ENCODE data around the gene ARHGAP15. TPM values are rescaled to one million over a fixed set of nuclear protein-coding genes. Genes with fewer than 3 reads are reported as not detected.
A peak's percentile ranks its signal among the peaks of the same experiment; 100 is the strongest.

ARHGAP15 gene
- total and polyA plus RNA-seq, 3 experiments from 2014 or later = 41.3 to 328 (median 41.4) TPM

DNA sequence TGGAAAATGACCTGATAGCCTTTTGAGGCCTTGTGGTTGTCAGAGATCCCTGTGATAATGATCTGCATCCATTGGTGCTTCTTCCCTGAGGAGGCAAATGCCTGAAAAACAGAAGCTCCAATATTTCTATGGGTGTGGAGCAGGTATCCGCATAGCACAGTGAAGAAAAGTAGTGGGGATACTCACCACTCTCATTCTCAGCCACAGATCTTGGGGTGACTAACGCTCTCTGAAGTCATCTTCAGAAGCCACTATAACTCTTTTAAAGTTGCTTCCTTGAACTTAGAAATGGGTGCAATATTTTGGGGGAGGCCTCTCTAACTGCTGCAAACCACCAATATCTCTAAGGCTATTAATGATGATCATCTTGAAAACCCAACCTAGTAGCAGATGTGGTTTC is 46.2 kb downstream of the ARHGAP15 start:
- no peak overlapping the region for H3K4me3 ChIP-seq (ENCODE audit: low read length)
- H3K9me3 Mint-ChIP-seq = peaks cover 0 to 4% (median 2%) of the 10 kb centered on the region in 5 donors
- H3K27me3 Mint-ChIP-seq = no peaks in the 10 kb centered on the region
- peaks cover 5% of the 10 kb centered on the region for H3K36me3 ChIP-seq (ENCODE audit: insufficient read depth, low read length)
- POLR2A ChIA-PET = no interaction called here
- CTCF ChIA-PET = interaction anchor here (1.4 to 1.5 kb wide), 2 partner anchors 9 to 19 kb away, joined by 3 to 5 read pairs; no protein-coding TSS in a partner anchor
- H3K4me3 Mint-ChIP-seq = peak overlapping the region in 4 of 7 donors; percentile 14 to 46 (median 30)
- DNase-seq = no peak
- no peaks in the 10 kb centered on the region for H3K27me3 ChIP-seq (ENCODE audit: insufficient read depth, low read length, poor library complexity, severe bottlenecking)
- peak overlapping the region; percentile 30 to 88 (median 82) for H3K27ac Mint-ChIP-seq
- H3K4me1 Mint-ChIP-seq = peaks cover 65 to 91% (median 83%) of the 10 kb centered on the region in 3 donors
- no peak overlapping the region for H3K27ac ChIP-seq (ENCODE audit: low read depth, low read length)
- H3K9me3 ChIP-seq (ENCODE audit: low read length) = peaks cover 4% of the 10 kb centered on the region
- peaks cover 10 to 37% (median 21%) of the 10 kb centered on the region in 3 donors for H3K36me3 Mint-ChIP-seq
- H3K4me1 ChIP-seq (ENCODE audit: insufficient read depth, low read length) = peaks cover 33% of the 10 kb centered on the region

GRCh38 chr2:143176606-143177005 is 47.4 kb downstream of the ARHGAP15 start:
- CTCF ChIA-PET = interaction anchor here (0.9 to 1.5 kb wide), 3 partner anchors 15 to 142 kb away, joined by 3 read pairs; no protein-coding TSS in a partner anchor
- peak in 1 of 5 donors; percentile 8 for DNase-seq
- peaks cover 59 to 88% (median 78%) of the 10 kb centered on the region in 3 donors for H3K4me1 Mint-ChIP-seq
- no peaks in the 10 kb centered on the region for H3K36me3 ChIP-seq (ENCODE audit: insufficient read depth, low read length)
- H3K27ac Mint-ChIP-seq = peak overlapping the region; percentile 91 to 99 (median 97)
- H3K9me3 ChIP-seq (ENCODE audit: low read length) = peaks cover 4% of the 10 kb centered on the region
- H3K27me3 Mint-ChIP-seq = no peaks in the 10 kb centered on the region
- peak overlapping the region; percentile 24 for H3K4me3 ChIP-seq (ENCODE audit: low read length)
- H3K36me3 Mint-ChIP-seq = peaks cover 17 to 37% (median 18%) of the 10 kb centered on the region in 3 donors
- H3K4me1 ChIP-seq (ENCODE audit: insufficient read depth, low read length) = peaks cover 35% of the 10 kb centered on the region
- H3K27ac ChIP-seq (ENCODE audit: low read depth, low read length) = peak overlapping the region; percentile 17
- no peaks in the 10 kb centered on the region for H3K27me3 ChIP-seq (ENCODE audit: insufficient read depth, low read length, poor library complexity, severe bottlenecking)
- POLR2A ChIA-PET = interaction anchor here (0.6 kb wide), 1 partner anchor 37 kb away, joined by 3 read pairs; no protein-coding TSS in a partner anchor
- peak overlapping the region; percentile 79 to 90 (median 86) for H3K4me3 Mint-ChIP-seq
- H3K9me3 Mint-ChIP-seq = peaks cover 0 to 7% (median 3%) of the 10 kb centered on the region in 5 donors

GRCh38 chr2:143177096-143177786 is 48.0 kb downstream of the ARHGAP15 start:
- H3K36me3 Mint-ChIP-seq = peaks cover 15 to 37% (median 18%) of the 10 kb centered on the region in 3 donors
- peaks cover 59 to 88% (median 78%) of the 10 kb centered on the region in 3 donors for H3K4me1 Mint-ChIP-seq
- Histone ChIP-seq H3K4me1 (ENCODE audit: insufficient read depth, low read length) (peaks cover 40% of the 10 kb centered on the region), H3K27me3 (ENCODE audit: insufficient read depth, low read length, poor library complexity, severe bottlenecking) (no peaks in the 10 kb centered on the region), H3K27ac (ENCODE audit: low read depth, low read length) (peak overlapping the region; percentile 17), H3K36me3 (ENCODE audit: insufficient read depth, low read length) (no peaks in the 10 kb centered on the region), H3K4me3 (ENCODE audit: low read length) (peak overlapping the region; percentile 24), H3K9me3 (ENCODE audit: low read length) (peaks cover 4% of the 10 kb centered on the region)
- ChIA-PET POLR2A (interaction anchor here (0.6 kb wide), 1 partner anchor 36 kb away, joined by 3 read pairs; no protein-coding TSS in a partner anchor), CTCF (interaction anchor here (0.9 to 1.5 kb wide), 3 partner anchors 16 to 143 kb away, joined by 3 read pairs; no protein-coding TSS in a partner anchor)
- peak overlapping the region; percentile 91 to 99 (median 97) for H3K27ac Mint-ChIP-seq
- peak overlapping the region; percentile 79 to 90 (median 86) for H3K4me3 Mint-ChIP-seq
- peaks cover 0 to 9% (median 3%) of the 10 kb centered on the region in 5 donors for H3K9me3 Mint-ChIP-seq
- no peaks in the 10 kb centered on the region for H3K27me3 Mint-ChIP-seq
- peak in 2 of 5 donors; percentile 12 to 16 for DNase-seq

GRCh38 chr2:143181494-143181893 is 52.3 kb downstream of the ARHGAP15 start:
- H3K27ac Mint-ChIP-seq = peak overlapping the region in 7 of 8 donors; percentile 1 to 69 (median 34)
- peaks cover 0 to 9% (median 3%) of the 10 kb centered on the region in 5 donors for H3K9me3 Mint-ChIP-seq
- H3K9me3 ChIP-seq (ENCODE audit: low read length) = peaks cover 4% of the 10 kb centered on the region
- peaks cover 43% of the 10 kb centered on the region for H3K4me1 ChIP-seq (ENCODE audit: insufficient read depth, low read length)
- H3K36me3 ChIP-seq (ENCODE audit: insufficient read depth, low read length) = no peaks in the 10 kb centered on the region
- H3K27me3 ChIP-seq (ENCODE audit: insufficient read depth, low read length, poor library complexity, severe bottlenecking) = no peaks in the 10 kb centered on the region
- peaks cover 11 to 33% (median 22%) of the 10 kb centered on the region in 3 donors for H3K36me3 Mint-ChIP-seq
- no peak overlapping the region for H3K4me3 ChIP-seq (ENCODE audit: low read length)
- ChIA-PET CTCF (interaction anchor here (1.1 to 1.5 kb wide), 3 partner anchors 9 to 78 kb away, joined by 4 read pairs; no protein-coding TSS in a partner anchor), POLR2A (no interaction called here)
- no peak overlapping the region for H3K27ac ChIP-seq (ENCODE audit: low read depth, low read length)
- peaks cover 70 to 91% (median 83%) of the 10 kb centered on the region in 3 donors for H3K4me1 Mint-ChIP-seq
- DNase-seq = no peak
- peak overlapping the region in 2 of 7 donors; percentile 8 to 31 for H3K4me3 Mint-ChIP-seq
- no peaks in the 10 kb centered on the region for H3K27me3 Mint-ChIP-seq

DNA sequence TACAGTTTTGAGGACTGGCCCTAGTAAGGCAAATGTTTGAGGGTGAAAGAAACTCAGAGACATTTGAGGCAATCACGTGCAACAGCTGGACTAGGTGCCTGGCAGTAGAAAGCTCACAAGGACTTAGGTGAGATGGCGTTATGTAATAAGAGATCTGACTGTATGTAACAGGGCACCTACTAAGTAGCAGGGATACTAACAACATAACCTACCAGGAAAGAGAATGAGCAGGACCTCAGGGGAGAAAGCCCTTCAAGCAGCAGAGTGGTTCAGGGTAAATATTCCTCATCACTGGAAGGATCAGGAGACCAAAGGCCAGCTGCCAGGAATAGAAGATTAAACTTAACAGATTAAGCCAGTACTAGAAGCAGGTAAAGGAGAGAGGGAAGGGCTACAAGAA is 53.4 kb downstream of the ARHGAP15 start:
- peaks cover 0 to 9% (median 3%) of the 10 kb centered on the region in 5 donors for H3K9me3 Mint-ChIP-seq
- Histone ChIP-seq H3K9me3 (ENCODE audit: low read length) (peaks cover 4% of the 10 kb centered on the region), H3K4me3 (ENCODE audit: low read length) (no peak overlapping the region), H3K27me3 (ENCODE audit: insufficient read depth, low read length, poor library complexity, severe bottlenecking) (no peaks in the 10 kb centered on the region), H3K27ac (ENCODE audit: low read depth, low read length) (no peak overlapping the region), H3K4me1 (ENCODE audit: insufficient read depth, low read length) (peaks cover 34% of the 10 kb centered on the region), H3K36me3 (ENCODE audit: insufficient read depth, low read length) (no peaks in the 10 kb centered on the region)
- peaks cover 70 to 91% (median 83%) of the 10 kb centered on the region in 3 donors for H3K4me1 Mint-ChIP-seq
- H3K4me3 Mint-ChIP-seq = peak overlapping the region in 1 of 7 donors; percentile 8
- peak overlapping the region in 7 of 8 donors; percentile 4 to 77 (median 41) for H3K27ac Mint-ChIP-seq
- no peak for DNase-seq
- ChIA-PET CTCF (interaction anchor here (0.8 to 2.4 kb wide), 3 partner anchors 8 to 40 kb away, joined by 3 to 7 read pairs (median 5); no protein-coding TSS in a partner anchor), POLR2A (interaction anchor here (1.1 kb wide), 1 partner anchor 16 kb away, joined by 3 read pairs; no protein-coding TSS in a partner anchor)
- H3K36me3 Mint-ChIP-seq = peaks cover 17 to 37% (median 22%) of the 10 kb centered on the region in 3 donors
- no peaks in the 10 kb centered on the region for H3K27me3 Mint-ChIP-seq

GRCh38 chr2:143183804-143184463 is 54.7 kb downstream of the ARHGAP15 start:
- H3K4me3 Mint-ChIP-seq = peak overlapping the region in 6 of 7 donors; percentile 6 to 65 (median 46)
- Histone ChIP-seq H3K4me1 (ENCODE audit: insufficient read depth, low read length) (peaks cover 34% of the 10 kb centered on the region), H3K9me3 (ENCODE audit: low read length) (peaks cover 4% of the 10 kb centered on the region), H3K27me3 (ENCODE audit: insufficient read depth, low read length, poor library complexity, severe bottlenecking) (no peaks in the 10 kb centered on the region), H3K36me3 (ENCODE audit: insufficient read depth, low read length) (no peaks in the 10 kb centered on the region), H3K27ac (ENCODE audit: low read depth, low read length) (no peak overlapping the region), H3K4me3 (ENCODE audit: low read length) (no peak overlapping the region)
- ChIA-PET POLR2A (interaction anchor here (0.6 to 1.1 kb wide), 3 partner anchors 9 to 30 kb away, joined by 3 read pairs; no protein-coding TSS in a partner anchor), CTCF (interaction anchor here (1.0 to 2.4 kb wide), 3 partner anchors 9 to 73 kb away, joined by 3 to 7 read pairs (median 5); no protein-coding TSS in a partner anchor)
- peaks cover 17 to 34% (median 19%) of the 10 kb centered on the region in 3 donors for H3K36me3 Mint-ChIP-seq
- DNase-seq = no peak
- peaks cover 0 to 9% (median 3%) of the 10 kb centered on the region in 5 donors for H3K9me3 Mint-ChIP-seq
- peaks cover 69 to 91% (median 89%) of the 10 kb centered on the region in 3 donors for H3K4me1 Mint-ChIP-seq
- H3K27ac Mint-ChIP-seq = peak overlapping the region in 6 of 8 donors; percentile 5 to 66 (median 22)
- H3K27me3 Mint-ChIP-seq = no peaks in the 10 kb centered on the region

- H3K27me3 ChIP-seq (ENCODE audit: insufficient read depth, low read length, poor library complexity, severe bottlenecking) = no peaks in the 10 kb centered on the region
- Mint-ChIP-seq H3K4me1 (peaks cover 69 to 81% (median 76%) of the 10 kb centered on the region in 3 donors), H3K9me3 (peaks cover 0 to under 1% (median 0%) of the 10 kb centered on the region in 5 donors), H3K36me3 (peaks cover 4 to 33% (median 13%) of the 10 kb centered on the region in 3 donors), H3K4me3 (no peak overlapping the region), H3K27me3 (no peaks in the 10 kb centered on the region), H3K27ac (peak overlapping the region in 2 of 8 donors; percentile 7 to 9)
- no peak overlapping the region for H3K4me3 ChIP-seq (ENCODE audit: low read length)
- DNase-seq = no peak
- no peaks in the 10 kb centered on the region for H3K9me3 ChIP-seq (ENCODE audit: low read length)
- no peak overlapping the region for H3K27ac ChIP-seq (ENCODE audit: low read depth, low read length)
- H3K4me1 ChIP-seq (ENCODE audit: insufficient read depth, low read length) = peaks cover 26% of the 10 kb centered on the region
- H3K36me3 ChIP-seq (ENCODE audit: insufficient read depth, low read length) = peaks cover 4% of the 10 kb centered on the region
- ChIA-PET POLR2A (no interaction called here), CTCF (interaction anchor here (1.7 kb wide), 1 partner anchor 73 kb away, joined by 6 read pairs; no protein-coding TSS in a partner anchor)
These were observed 57.7 kb downstream of the ARHGAP15 start for GRCh38 chr2:143186876-143187275.

Data from CD8-positive, alpha-beta memory T cell (primary cell).